Colonic mucosa (tissue), 4 donors: ENCODE data around the gene ITM2C. TPM values are rescaled to one million over a fixed set of nuclear protein-coding genes. Genes with fewer than 3 reads are reported as not detected.

Experiments
- DNase-seq: peaks from one replicate; pipeline ENCODE4 v3.0.0-alpha.2; 2020
- H3K27ac ChIP-seq: fragments of 200-600 bp; one replicate; pipeline ENCODE4 v1.8.0; 2021
- H3K27me3 ChIP-seq: fragments of 200-600 bp; one replicate; pipeline ENCODE4 v1.8.0; 2021
- H3K36me3 ChIP-seq: fragments of 200-600 bp; one replicate; pipeline ENCODE4 v1.8.0; 2021
- H3K4me1 ChIP-seq: fragments of 200-600 bp; one replicate; pipeline ENCODE4 v1.8.0; 2021; ENCODE audit warnings: mild to moderate bottlenecking
- H3K4me3 ChIP-seq: fragments of 200-600 bp; one replicate; pipeline ENCODE4 v1.8.0; 2021
- H3K9ac ChIP-seq, 2 donors: one replicate each; pipeline ENCODE4 v1.7.0; 2013; ENCODE audit warnings: control low read depth in 2 of 2, low read depth in 2 of 2, low read length in 2 of 2
- H3K9me3 ChIP-seq: fragments of 200-600 bp; one replicate; pipeline ENCODE4 v1.8.0; 2021
- intact Hi-C: fragments of 100-400 bp; cut with DNase I; formaldehyde crosslinking; loops from one replicate; pipeline ENCODE4 v1.14.1; 2022
- total RNA-seq, 2 donors: library from RNA; stranded (reverse); fragmentation: NEBNext Ultra II Directional in 1 of 2; extraction: Animal tissue kit (Norgen Biotek cat#: 25700) in 1 of 2; gene quantifications; one replicate each; pipeline ENCODE4 v1.2.1, GENCODE V29; 2021
- TF ChIP-seq, protein P1 (sequence below): fragments of 200-600 bp; IDR thresholded peaks from one replicate; pipeline ENCODE4 v1.8.0; 2022; ENCODE audit warnings: antibody characterized with exemption, mild to moderate bottlenecking
- donor health status: healthy.
- donor health status: DM: no; HTN: no; CAD: no.
- donor health status: DM: no; HTN: no; CAD: no.

ITM2C gene
- total RNA-seq, 2 donors from 2014 or later = 1,192 to 1,707 TPM

DNA sequence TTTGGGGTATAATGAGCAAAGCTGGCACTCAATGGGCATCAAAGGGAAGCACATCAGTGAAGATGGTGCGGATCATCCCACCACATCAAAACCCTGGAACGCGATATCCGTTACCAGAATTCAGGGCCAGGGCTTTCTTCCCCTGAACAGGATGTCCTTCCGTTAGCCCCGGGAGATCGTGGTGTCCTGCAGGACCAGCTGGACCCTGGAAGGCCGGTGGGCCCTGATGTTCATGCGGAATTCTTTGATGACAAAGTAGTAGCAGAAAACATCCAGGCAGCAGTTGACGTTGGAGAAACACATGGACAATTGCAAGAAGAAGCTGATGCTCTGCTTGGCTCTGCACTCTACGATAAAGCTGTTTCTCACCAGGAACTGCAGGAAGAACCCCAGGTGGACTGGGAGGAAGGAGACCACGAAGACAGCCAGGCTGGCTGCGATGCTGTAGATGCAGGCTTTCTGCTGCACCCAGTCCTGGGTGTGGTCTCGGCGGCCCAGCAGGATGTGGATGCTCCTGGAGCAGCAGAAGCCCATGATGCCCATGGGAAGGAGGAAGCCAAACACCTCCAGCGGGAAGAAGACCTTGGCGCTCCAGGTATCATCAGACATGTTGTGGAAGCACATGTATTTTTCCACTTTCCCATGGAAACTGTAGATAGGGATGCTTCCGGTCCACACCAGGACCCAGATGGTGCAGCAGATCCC, 45.3 kb downstream of the ITM2C start:
- H3K9ac ChIP-seq = no peak overlapping the region
- H3K27ac ChIP-seq = no peak overlapping the region
- H3K36me3 ChIP-seq = no peaks in the 10 kb centered on the region
- H3K27me3 ChIP-seq = no peaks in the 10 kb centered on the region
- no peak overlapping the region for H3K4me3 ChIP-seq
- no peaks in the 10 kb centered on the region for H3K9me3 ChIP-seq
- intact Hi-C loops = loop anchor here (5.0 kb wide), 3 partner anchors 63 to 83 kb away; no protein-coding TSS in a partner anchor
- TF ChIP-seq, protein P1, sequence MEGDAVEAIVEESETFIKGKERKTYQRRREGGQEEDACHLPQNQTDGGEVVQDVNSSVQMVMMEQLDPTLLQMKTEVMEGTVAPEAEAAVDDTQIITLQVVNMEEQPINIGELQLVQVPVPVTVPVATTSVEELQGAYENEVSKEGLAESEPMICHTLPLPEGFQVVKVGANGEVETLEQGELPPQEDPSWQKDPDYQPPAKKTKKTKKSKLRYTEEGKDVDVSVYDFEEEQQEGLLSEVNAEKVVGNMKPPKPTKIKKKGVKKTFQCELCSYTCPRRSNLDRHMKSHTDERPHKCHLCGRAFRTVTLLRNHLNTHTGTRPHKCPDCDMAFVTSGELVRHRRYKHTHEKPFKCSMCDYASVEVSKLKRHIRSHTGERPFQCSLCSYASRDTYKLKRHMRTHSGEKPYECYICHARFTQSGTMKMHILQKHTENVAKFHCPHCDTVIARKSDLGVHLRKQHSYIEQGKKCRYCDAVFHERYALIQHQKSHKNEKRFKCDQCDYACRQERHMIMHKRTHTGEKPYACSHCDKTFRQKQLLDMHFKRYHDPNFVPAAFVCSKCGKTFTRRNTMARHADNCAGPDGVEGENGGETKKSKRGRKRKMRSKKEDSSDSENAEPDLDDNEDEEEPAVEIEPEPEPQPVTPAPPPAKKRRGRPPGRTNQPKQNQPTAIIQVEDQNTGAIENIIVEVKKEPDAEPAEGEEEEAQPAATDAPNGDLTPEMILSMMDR = no peak
- no peak for DNase-seq
- H3K4me1 ChIP-seq = no peaks in the 10 kb centered on the region

DNA sequence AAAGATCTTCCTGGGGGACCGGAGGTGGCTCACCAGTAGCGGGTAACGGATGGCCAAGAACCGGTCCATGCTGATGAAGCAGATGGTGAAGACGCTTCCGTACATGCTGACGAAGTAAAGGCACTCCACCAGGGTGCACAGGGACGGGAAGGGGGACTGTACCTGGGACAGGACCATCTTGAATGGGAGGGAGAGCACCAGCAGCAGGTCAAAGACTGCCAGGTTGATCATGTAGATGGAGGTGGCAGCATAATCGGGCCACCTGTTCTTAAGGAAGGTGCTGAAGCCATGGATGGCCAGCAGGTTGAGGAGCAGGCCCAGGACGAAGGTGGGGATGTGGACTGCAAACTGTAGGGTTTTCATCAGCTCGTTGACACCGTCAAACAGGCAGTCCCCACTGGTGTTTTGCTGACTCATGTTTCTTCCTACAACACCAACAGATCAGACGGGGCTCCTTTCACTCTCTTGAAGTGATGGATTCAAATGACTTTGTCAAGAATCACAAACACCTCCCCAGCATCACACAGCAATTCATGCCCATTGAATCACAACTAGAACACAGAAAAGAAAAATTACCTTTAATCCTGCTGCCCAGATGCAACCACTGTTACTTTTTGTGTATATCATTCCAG, 45.9 kb downstream of the ITM2C start:
- intact Hi-C loops = loop anchor here (5.0 kb wide), 1 partner anchor 63 kb away; no protein-coding TSS in a partner anchor

DNA sequence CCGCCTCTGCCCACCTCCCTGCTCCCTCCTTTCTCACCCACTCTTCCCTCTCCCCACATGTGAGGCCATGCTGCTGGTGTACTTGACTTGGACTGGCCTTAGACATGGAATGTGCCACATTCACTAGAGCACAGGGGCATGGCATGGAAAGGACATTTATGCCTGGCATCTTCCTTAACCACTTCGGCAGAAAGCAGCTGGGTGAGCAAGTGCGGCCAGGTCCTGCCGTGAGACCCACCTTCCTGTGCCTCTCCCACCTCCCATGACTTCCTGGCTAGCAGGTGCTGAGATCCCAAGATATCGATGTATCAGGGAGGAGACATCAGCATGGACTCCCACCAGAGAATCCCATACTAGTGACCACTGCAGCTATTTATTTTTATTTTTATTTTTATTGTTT, 47.3 kb downstream of the ITM2C start:
- Histone ChIP-seq H3K4me1 (no peaks in the 10 kb centered on the region), H3K27me3 (no peaks in the 10 kb centered on the region), H3K36me3 (no peaks in the 10 kb centered on the region), H3K27ac (no peak overlapping the region), H3K9ac (no peak overlapping the region), H3K4me3 (no peak overlapping the region), H3K9me3 (no peaks in the 10 kb centered on the region)
- intact Hi-C loops = loop anchor here (5.0 kb wide), 1 partner anchor 65 kb away; no protein-coding TSS in a partner anchor
- no peak for DNase-seq
- TF ChIP-seq, protein P1 = no peak

More for the DNA sequence above, 45.9 kb downstream of the ITM2C start:
- H3K36me3 ChIP-seq = no peaks in the 10 kb centered on the region
- no peak overlapping the region for H3K9ac ChIP-seq
- no peaks in the 10 kb centered on the region for H3K27me3 ChIP-seq
- no peak overlapping the region for H3K27ac ChIP-seq
- no peak overlapping the region for H3K4me3 ChIP-seq
- no peak for DNase-seq
- no peaks in the 10 kb centered on the region for H3K9me3 ChIP-seq
- TF ChIP-seq, protein P1 = no peak
- H3K4me1 ChIP-seq = no peaks in the 10 kb centered on the region

DNA sequence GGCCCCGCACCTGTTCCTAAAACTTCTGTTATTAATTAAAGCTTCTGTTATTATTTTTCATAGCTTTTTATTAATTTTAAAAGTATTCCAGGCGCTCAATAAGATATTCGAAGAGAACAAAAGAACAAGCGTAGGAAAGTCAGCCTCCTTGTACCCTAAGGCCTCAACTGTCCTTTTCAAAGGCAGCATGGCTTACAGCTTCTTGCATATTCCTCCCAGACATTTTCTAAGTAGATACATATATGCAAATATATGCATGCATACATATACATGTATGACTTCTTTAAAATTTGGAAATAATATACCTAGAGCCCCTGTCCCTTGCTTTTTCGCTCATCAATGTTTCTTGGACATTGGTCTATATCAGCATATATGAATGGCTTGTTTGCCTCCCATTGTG, 48.0 kb downstream of the ITM2C start:
- Histone ChIP-seq H3K4me1 (no peaks in the 10 kb centered on the region), H3K9ac (no peak overlapping the region), H3K9me3 (no peaks in the 10 kb centered on the region), H3K36me3 (no peaks in the 10 kb centered on the region), H3K4me3 (no peak overlapping the region), H3K27me3 (no peaks in the 10 kb centered on the region), H3K27ac (no peak overlapping the region)
- TF ChIP-seq, protein P1 = no peak
- intact Hi-C loops = loop anchor here (5.0 kb wide), 1 partner anchor 65 kb away; no protein-coding TSS in a partner anchor
- DNase-seq = no peak

DNA sequence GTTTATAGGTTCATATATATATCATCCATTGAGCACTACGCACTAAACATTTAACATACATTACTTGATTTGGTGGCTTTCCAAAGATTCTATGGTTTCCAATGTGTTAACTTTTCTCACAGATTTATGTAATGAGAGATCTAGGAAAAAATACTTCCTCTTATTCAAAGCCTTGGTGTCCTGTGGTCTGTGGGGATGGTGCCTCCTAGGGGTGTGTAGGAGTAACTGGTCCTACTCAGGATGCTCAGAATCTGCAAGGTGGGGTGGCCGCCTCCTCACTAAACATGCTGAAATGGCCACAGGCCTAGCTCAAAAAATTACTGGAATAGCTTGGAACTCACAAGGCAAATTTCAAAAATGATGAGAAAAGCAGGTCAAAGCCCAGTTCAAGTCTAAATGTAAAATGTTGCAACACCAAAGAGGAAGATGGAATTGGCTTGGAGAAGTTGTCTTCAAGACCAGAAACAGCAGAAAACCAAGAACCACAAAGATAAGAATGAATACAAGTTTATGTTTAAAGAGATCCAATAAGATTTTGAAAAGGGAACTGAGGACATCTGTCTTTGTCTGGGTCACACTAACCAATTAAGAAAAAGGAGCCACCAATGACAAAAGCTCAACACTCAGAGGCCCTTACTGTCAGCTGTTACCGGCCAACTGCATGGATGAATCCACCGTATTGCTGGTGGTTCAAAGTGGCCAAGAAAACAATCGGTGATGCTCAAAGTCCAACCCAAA, 48.8 kb downstream of the ITM2C start:
- Histone ChIP-seq H3K9me3 (no peaks in the 10 kb centered on the region), H3K4me3 (no peak overlapping the region), H3K36me3 (no peaks in the 10 kb centered on the region), H3K27me3 (no peaks in the 10 kb centered on the region), H3K4me1 (no peaks in the 10 kb centered on the region), H3K27ac (no peak overlapping the region), H3K9ac (no peak overlapping the region)
- TF ChIP-seq, protein P1 = peak; percentile 60
- intact Hi-C loops = loop anchor here (5.0 kb wide), 1 partner anchor 66 kb away; no protein-coding TSS in a partner anchor
- DNase-seq = peak; percentile 67
